OCI-LY7 (cell line): ENCODE data around the gene TWNK.

Source experiments
- CTCF ChIP-seq: fragments of 200-600 bp; sonication (generic); conservative IDR thresholded peaks from 2 replicates; pipeline ENCODE4 v1.5.1; 2014; ENCODE audit warnings: mild to moderate bottlenecking, antibody characterized with exemption, low read length, moderate library complexity, mixed read lengths
- EZH2phosphoT487 ChIP-seq: fragments of 200-600 bp; sonication (generic); IDR thresholded peaks from 2 replicates; pipeline ENCODE4 v1.6.1; 2018; ENCODE audit warnings: low read depth, borderline replicate concordance, mild to moderate bottlenecking, mixed run types, antibody characterized with exemption, low read length, moderate library complexity, mixed read lengths

GRCh38 chr10:101040851-101041250 is 53.5 kb downstream of the TWNK start:
- TF ChIP-seq CTCF (no peak), EZH2phosphoT487 (no peak)
